Measurements from ENCODE around the gene ACOX2.

Gene ACOX2

DNA sequence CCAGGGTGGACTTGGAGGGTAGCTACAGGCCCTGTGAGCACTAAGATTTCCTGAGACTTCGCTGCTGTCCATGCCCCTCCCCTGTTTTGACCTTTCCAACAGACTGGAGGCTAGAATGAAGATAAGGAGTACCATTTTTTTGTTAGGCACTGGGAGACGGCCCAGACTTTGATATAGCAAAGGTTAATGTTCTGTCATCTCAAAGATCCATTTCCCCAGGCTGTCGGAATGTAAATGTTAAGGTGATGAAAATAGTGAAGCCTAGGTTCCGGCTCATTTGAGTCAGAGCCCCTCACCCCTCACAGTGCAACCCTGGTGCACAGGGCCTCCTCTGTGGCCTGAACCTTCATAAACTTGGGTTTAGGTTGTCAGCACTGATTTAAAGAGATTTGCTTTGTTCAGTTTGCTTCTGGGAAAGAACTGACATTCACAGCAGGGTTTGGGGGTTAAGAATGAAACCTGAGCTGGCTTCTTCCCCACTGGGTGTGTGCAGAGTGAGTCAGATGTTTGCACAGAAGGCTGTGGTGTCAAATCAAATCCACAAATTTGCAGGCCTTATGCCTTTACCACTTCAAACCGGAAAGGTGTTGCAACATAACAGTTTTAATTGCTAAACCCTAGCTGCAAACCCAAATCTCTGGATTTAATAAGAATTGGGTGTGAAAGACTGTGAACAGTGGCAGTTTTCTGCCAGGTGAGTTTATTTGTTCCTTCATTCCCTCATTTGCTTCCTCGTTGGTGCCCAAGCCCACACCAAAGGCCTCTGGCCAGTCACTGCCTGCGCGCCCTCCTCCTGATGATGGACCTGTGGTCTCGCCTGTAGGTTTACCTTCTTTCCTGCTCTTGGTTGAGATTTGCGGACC lies 65.7 kb downstream of the ACOX2 start:
- FAIRE-seq = no peak

DNA sequence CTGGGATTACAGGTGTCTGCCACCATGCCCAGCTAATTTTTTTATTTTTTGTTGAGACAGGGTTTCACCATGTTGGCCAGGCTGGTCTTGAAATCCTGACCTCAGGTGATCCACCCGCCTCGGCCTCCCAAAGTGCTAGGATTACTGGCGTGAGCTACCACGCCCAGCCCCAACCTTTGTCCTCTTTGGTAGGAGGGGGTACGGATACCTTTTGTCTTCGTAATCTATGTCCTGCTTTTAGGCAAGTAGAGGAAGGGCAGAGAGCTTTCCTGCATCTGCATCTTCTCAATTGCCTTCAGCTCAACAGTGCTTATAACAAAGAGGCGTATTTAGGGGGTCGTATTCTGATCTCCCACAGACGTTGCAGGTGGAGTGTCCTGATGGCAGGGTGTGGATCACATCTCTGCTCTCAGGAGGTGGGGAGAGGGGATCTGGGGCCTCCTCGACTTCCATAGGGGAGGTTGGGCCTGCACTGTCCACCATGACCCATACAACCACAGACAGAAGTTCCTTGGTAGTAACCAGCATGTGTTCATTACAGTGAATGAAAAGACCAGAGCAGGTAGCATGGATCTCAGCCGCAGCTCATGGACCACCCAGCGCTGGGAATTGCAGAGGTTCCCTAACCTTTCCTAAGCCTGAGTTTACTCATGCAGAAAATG lies 66.5 kb downstream of the ACOX2 start:
- no peak for FAIRE-seq

GRCh38 chr3:58469096-58469495 lies 67.9 kb downstream of the ACOX2 start:
- no peak for FAIRE-seq

DNA sequence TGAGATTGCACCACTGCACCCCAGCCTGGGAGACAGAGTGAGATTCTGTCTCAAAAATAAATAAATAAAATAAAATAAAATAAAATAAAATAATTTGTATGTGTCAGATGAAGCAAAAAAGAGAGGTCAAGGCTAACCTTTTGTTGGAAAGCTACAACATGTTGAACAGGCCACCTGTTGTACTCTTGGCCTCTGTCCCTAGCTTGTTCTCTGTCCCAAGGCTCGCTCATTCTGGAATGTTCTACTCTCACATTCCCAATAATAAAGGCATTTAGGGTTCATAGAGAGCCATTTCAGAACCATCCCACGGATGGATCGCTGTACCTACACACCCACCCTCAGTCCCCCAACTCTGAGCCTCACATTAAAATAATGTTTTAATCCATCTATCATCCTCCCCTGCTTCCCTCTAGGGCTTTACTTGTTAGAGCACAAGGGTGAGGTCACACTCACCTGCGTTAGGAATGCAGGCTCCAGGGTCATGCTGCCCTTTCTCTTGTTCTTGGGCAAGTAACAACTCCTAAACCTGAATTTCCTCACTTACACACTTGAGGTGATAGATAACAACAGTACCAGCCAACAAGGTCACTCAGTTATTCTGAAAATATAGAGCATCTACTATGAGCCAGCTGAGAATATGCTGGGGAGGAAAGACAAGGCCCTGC lies 70.0 kb downstream of the ACOX2 start:
- FAIRE-seq = no peak

GRCh38 chr3:58464866-58465265 lies 72.1 kb downstream of the ACOX2 start:
- no peak for FAIRE-seq

DNA sequence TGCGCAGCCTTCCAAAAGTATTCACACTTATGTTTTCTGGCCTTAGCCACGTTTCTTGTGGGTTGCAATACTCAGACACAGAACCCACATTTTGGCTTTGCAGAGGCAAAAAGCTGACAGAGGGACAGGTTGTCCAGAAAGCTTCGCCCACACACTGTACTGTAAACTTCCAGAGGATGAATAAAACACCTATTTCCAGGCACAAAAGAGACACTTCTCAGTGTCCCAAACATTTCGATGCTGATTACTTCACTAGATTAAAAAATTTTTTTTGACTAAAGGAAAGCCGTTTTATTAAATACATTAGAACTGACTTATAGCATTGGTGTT lies 73.1 kb downstream of the ACOX2 start:
- no peak for FAIRE-seq

DNA sequence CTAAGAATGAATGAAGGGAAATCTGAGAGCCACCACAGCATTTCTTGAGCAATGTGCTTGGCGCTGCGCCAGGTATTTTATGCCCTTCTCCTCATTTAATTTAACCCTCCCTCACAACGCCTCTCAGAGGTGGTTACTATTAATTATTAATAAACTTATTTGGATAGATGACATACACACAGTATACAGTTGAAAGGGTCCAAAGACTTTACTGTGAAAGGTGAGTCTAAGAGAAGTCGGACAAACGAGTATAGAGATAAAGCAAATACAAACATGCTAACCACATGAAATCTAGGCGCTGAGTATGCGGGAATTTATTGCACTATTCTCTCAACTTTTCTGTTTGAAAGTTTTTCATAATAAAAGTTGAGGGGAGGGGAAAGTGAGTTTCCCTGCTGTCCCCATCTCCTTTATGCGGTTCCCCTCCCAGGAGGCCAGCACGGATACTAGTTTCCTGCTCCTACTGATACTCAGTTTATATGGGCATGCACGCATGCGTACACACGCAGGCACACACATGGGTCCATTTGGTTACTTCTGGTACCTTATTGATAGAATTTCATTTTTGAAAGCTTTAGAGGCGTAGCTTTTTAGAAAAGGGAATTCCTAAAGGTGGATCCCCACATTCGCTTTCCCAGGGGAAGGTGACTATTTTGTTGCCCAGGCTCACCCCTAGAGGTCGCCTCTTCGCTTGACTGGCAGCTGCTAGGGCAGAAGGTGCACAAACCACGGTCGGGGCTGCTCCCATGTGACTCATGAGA lies 73.6 kb downstream of the ACOX2 start:
- no peak for FAIRE-seq

GRCh38 chr3:58462829-58463180 lies 74.2 kb downstream of the ACOX2 start:
- FAIRE-seq = no peak

DNA sequence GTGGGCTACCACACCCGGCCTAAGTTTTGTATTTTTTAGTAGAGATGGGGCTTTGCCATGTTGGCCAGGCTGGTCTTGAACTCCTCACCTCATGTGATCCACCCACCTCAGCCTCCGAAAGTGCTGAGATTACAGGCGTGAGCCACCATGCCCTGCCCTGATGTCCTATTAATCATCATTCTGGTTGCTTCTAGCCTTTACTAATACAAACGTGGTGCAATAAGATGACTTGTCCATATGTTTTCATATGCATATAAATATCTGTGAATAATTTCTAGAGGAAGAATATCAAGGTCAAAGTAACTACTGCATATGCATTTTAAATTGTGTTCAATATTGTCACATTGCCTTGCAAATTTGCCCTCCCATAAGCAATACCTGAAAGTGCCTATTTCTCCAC lies 77.8 kb downstream of the ACOX2 start:
- FAIRE-seq = no peak

Measured in colon (tissue), 2 donors.